OCI-LY7 (cell line): Measurements from ENCODE around the gene SPTBN2. TPM values are rescaled to one million over a fixed set of nuclear protein-coding genes. Genes with fewer than 3 reads are reported as not detected.

Source experiments
- BruUV-seq: library from RNA; stranded (reverse); fragments of 400-500 nt; replicated peaks from 2 replicates; lab custom pipeline; 2021; lab: Mats Ljungman, UMichigan
- CTCF ChIA-PET: fragments of 300-600 bp; sonication (Branson Sonifier 250); formaldehyde crosslinking; loops from one replicate; lab custom pipeline; 2022; ENCODE audit warnings: antibody characterized with exemption; ENCODE audit not compliant: unreplicated experiment; lab: Charles Lee
- POLR2A ChIA-PET: fragments of 300-600 bp; sonication (Branson Sonifier 250); formaldehyde crosslinking; loops from one replicate; lab custom pipeline; 2022; ENCODE audit warnings: antibody characterized with exemption; lab: Charles Lee
- DNase-seq: peaks from one replicate; pipeline ENCODE4 v3.0.0-alpha.2; 2015; ENCODE audit warnings: low spot score
- H2AFZ ChIP-seq: fragments of 200-600 bp; sonication (generic), shearing (Covaris generic); 2 replicates; pipeline ENCODE4 v1.6.1; 2014; ENCODE audit warnings: mild to moderate bottlenecking, antibody characterized with exemption, low read length, moderate library complexity
- H3K27ac ChIP-seq: fragments of 200-600 bp; sonication (generic); 2 replicates; pipeline ENCODE4 v1.5.1; 2014; ENCODE audit warnings: mixed run types, low read depth, mild to moderate bottlenecking, moderate library complexity, low read length, inconsistent platforms; ENCODE audit not compliant: poor library complexity, severe bottlenecking
- H3K36me3 ChIP-seq: fragments of 200-600 bp; sonication (generic); 2 replicates; pipeline ENCODE4 v1.6.1; 2014; ENCODE audit warnings: mild to moderate bottlenecking, antibody characterized with exemption, low read length, moderate library complexity, mixed read lengths; ENCODE audit not compliant: insufficient read depth
- H3K4me1 ChIP-seq: fragments of 200-600 bp; sonication (generic); 2 replicates; pipeline ENCODE4 v1.5.1; 2014; ENCODE audit warnings: mild to moderate bottlenecking, low read length; ENCODE audit not compliant: insufficient read depth, poor library complexity, severe bottlenecking
- H3K4me2 ChIP-seq: fragments of 200-600 bp; sonication (generic); 2 replicates; pipeline ENCODE4 v1.6.1; 2014; ENCODE audit warnings: mild to moderate bottlenecking, low read length
- H3K4me3 ChIP-seq: fragments of 200-600 bp; sonication (generic); 2 replicates; pipeline ENCODE4 v1.5.1; 2014; ENCODE audit warnings: mild to moderate bottlenecking, low read depth, low read length; ENCODE audit not compliant: poor library complexity, severe bottlenecking
- H3K79me2 ChIP-seq: fragments of 200-600 bp; sonication (generic); 2 replicates; pipeline ENCODE4 v1.6.1; 2016; ENCODE audit warnings: low read depth, mild to moderate bottlenecking, low read length, moderate library complexity, mixed read lengths; ENCODE audit not compliant: insufficient read depth
- H3K9me2 ChIP-seq: fragments of 200-600 bp; sonication (generic); 2 replicates; pipeline ENCODE4 v1.6.1; 2016; ENCODE audit warnings: mild to moderate bottlenecking, low read length, mixed read lengths; ENCODE audit not compliant: insufficient read depth
- H3K9me3 ChIP-seq: fragments of 200-600 bp; sonication (generic); 2 replicates; pipeline ENCODE4 v1.6.1; 2014; ENCODE audit warnings: mild to moderate bottlenecking, mixed run types, low read length, mixed read lengths
- H4K20me1 ChIP-seq: fragments of 200-600 bp; sonication (generic); 2 replicates; pipeline ENCODE4 v1.6.1; 2014; ENCODE audit warnings: mild to moderate bottlenecking, antibody characterized with exemption, low read length, moderate library complexity, mixed read lengths; ENCODE audit not compliant: insufficient read depth
- EZH2phosphoT487 ChIP-seq: fragments of 200-600 bp; sonication (generic); IDR thresholded peaks from 2 replicates; pipeline ENCODE4 v1.6.1; 2018; ENCODE audit warnings: low read depth, borderline replicate concordance, mild to moderate bottlenecking, mixed run types, antibody characterized with exemption, low read length, moderate library complexity, mixed read lengths
- intact Hi-C: fragments of 100-400 bp; cut with micrococcal nuclease; formaldehyde crosslinking; loops from one replicate; pipeline ENCODE4 v1.10.0; 2022; ENCODE audit not compliant: unreplicated experiment
- small RNA-seq: library from RNA; depleted of rRNA; stranded (forward); fragments of <200 nt; gene quantifications from one replicate; pipeline ENCODE3, GENCODE V24; 2014
- total RNA-seq, 2 experiments: library from RNA; depleted of rRNA in 1 of 2; stranded (reverse); fragments of >200 nt in 1 of 2; shearing (Covaris generic) in 1 of 2; gene quantifications; 2 replicates each; pipeline ENCODE4 v1.2.3, GENCODE V29; 2014 to 2022
- TF ChIP-seq, protein P1 (sequence below): fragments of 200-600 bp; sonication (generic); conservative IDR thresholded peaks from 2 replicates; pipeline ENCODE4 v1.5.1; 2014; ENCODE audit warnings: mild to moderate bottlenecking, antibody characterized with exemption, low read length, moderate library complexity, mixed read lengths

SPTBN2 gene
- total RNA-seq, 2 experiments from 2014 or later, result 16.2 to 25.2 TPM

DNA sequence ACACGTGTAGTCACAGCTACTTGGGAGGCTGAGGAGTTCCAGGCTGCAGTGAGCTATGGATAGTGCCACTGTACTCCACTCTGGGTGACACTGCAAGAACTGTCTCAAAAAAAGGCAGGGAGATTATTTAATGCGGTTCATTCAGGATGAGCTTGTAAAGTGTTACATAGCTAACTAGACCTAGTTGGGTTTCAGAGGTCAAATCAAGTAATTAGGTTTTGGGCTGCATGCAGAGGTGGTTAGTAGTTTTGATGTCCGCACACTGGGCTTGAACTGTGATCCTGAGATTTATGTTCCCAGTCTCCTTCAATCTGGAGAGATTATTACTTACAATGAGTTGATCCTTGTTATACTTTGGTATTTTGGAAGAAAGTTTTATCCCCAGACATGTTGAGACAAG, 92.6 kb downstream of the SPTBN2 start:
- POLR2A ChIA-PET, result interaction anchor here (0.8 to 2.8 kb wide), 2 partner anchors 24 to 38 kb away, joined by 3 to 9 read pairs; no protein-coding TSS in a partner anchor
- no TSS peak for BruUV-seq
- peaks cover 38% of the 10 kb centered on the region for H3K4me1 ChIP-seq

More for the DNA sequence above, 92.6 kb downstream of the SPTBN2 start:
- Histone ChIP-seq H3K36me3 (peaks cover 93% of the 10 kb centered on the region), H3K79me2 (peaks cover 95% of the 10 kb centered on the region), H3K4me2 (no peak overlapping the region), H4K20me1 (peaks cover 23% of the 10 kb centered on the region), H3K9me2 (no peaks in the 10 kb centered on the region), H3K9me3 (no peaks in the 10 kb centered on the region), H3K27ac (no peak overlapping the region), H3K4me3 (no peak overlapping the region), H2AFZ (no peak overlapping the region)
- no peak for TF ChIP-seq EZH2phosphoT487
- TF ChIP-seq, protein P1, sequence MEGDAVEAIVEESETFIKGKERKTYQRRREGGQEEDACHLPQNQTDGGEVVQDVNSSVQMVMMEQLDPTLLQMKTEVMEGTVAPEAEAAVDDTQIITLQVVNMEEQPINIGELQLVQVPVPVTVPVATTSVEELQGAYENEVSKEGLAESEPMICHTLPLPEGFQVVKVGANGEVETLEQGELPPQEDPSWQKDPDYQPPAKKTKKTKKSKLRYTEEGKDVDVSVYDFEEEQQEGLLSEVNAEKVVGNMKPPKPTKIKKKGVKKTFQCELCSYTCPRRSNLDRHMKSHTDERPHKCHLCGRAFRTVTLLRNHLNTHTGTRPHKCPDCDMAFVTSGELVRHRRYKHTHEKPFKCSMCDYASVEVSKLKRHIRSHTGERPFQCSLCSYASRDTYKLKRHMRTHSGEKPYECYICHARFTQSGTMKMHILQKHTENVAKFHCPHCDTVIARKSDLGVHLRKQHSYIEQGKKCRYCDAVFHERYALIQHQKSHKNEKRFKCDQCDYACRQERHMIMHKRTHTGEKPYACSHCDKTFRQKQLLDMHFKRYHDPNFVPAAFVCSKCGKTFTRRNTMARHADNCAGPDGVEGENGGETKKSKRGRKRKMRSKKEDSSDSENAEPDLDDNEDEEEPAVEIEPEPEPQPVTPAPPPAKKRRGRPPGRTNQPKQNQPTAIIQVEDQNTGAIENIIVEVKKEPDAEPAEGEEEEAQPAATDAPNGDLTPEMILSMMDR, result no peak
- DNase-seq, result no peak
- intact Hi-C loops, result loop anchor here (5.0 kb wide), 1 partner anchor 59 kb away; no protein-coding TSS in a partner anchor
- CTCF ChIA-PET, result interaction anchor here (1.0 kb wide), 1 partner anchor 9 kb away, joined by 3 read pairs; no protein-coding TSS in a partner anchor

Small RNAs within 50 kb of the gene (small RNA-seq; reads per million reads assigned to genes)
- gene RN7SL12P, result not detected

Other genes with a start within 250 kb of the SPTBN2 start
- gene DPP3, start 248.8 kb downstream of the SPTBN2 start, total RNA-seq (2014; rRNA removed; shearing (Covaris generic)), result 40.0 and 47.2 TPM in 2 replicates
- gene DPP3, start 248.8 kb downstream of the SPTBN2 start, total RNA-seq (2022), result 53.4 and 60.3 TPM in 2 replicates
- gene BBS1, start 218.6 kb downstream of the SPTBN2 start, total RNA-seq (2014; rRNA removed; shearing (Covaris generic)), result 8.7 and 14.7 TPM in 2 replicates
- 15.2 and 15.7 TPM in 2 replicates for gene BBS1, start 218.6 kb downstream of the SPTBN2 start, total RNA-seq (2022)
- 11.3 and 11.9 TPM in 2 replicates for gene ZDHHC24, start 183.2 kb downstream of the SPTBN2 start, total RNA-seq (2014; rRNA removed; shearing (Covaris generic))
- gene ZDHHC24, start 183.2 kb downstream of the SPTBN2 start, total RNA-seq (2022), result 33.3 and 35.1 TPM in 2 replicates
- not detected in 2 replicates for gene ACTN3, start 182.3 kb downstream of the SPTBN2 start, total RNA-seq (2014; rRNA removed; shearing (Covaris generic))
- 0.15 and 0.27 TPM in 2 replicates for gene ACTN3, start 182.3 kb downstream of the SPTBN2 start, total RNA-seq (2022)
- gene CTSF, start 160.6 kb downstream of the SPTBN2 start, total RNA-seq (2014; rRNA removed; shearing (Covaris generic)), result not detected in 2 replicates
- not detected in 2 replicates for gene CTSF, start 160.6 kb downstream of the SPTBN2 start, total RNA-seq (2022)
- 0.13 and 0.26 TPM in 2 replicates for gene CCDC87, start 136.2 kb downstream of the SPTBN2 start, total RNA-seq (2014; rRNA removed; shearing (Covaris generic))
- 0.17 and 0.36 TPM in 2 replicates for gene CCDC87, start 136.2 kb downstream of the SPTBN2 start, total RNA-seq (2022)
- gene CCS, start 136.0 kb downstream of the SPTBN2 start, total RNA-seq (2014; rRNA removed; shearing (Covaris generic)), result 31.7 and 32.6 TPM in 2 replicates
- 34.4 and 36.7 TPM in 2 replicates for gene CCS, start 136.0 kb downstream of the SPTBN2 start, total RNA-seq (2022)
- gene RBM14, start 112.6 kb downstream of the SPTBN2 start, total RNA-seq (2014; rRNA removed; shearing (Covaris generic)), result 65.8 and 94.6 TPM in 2 replicates
- 227 and 243 TPM in 2 replicates for gene RBM14, start 112.6 kb downstream of the SPTBN2 start, total RNA-seq (2022)
- 66.0 and 93.9 TPM in 2 replicates for gene RBM4, start 90.5 kb downstream of the SPTBN2 start, total RNA-seq (2014; rRNA removed; shearing (Covaris generic))
- gene RBM4, start 90.5 kb downstream of the SPTBN2 start, total RNA-seq (2022), result 139 and 140 TPM in 2 replicates
- 29.1 and 40.0 TPM in 2 replicates for gene RBM4B, start 51.3 kb downstream of the SPTBN2 start, total RNA-seq (2014; rRNA removed; shearing (Covaris generic))
- gene RBM4B, start 51.3 kb downstream of the SPTBN2 start, total RNA-seq (2022), result 38.3 and 39.4 TPM in 2 replicates
- gene RCE1, start 114.2 kb upstream of the SPTBN2 start, total RNA-seq (2014; rRNA removed; shearing (Covaris generic)), result 45.3 and 62.9 TPM in 2 replicates
- 31.6 and 34.9 TPM in 2 replicates for gene RCE1, start 114.2 kb upstream of the SPTBN2 start, total RNA-seq (2022)
- gene LRFN4, start 127.8 kb upstream of the SPTBN2 start, total RNA-seq (2014; rRNA removed; shearing (Covaris generic)), result 27.2 and 33.9 TPM in 2 replicates
- gene LRFN4, start 127.8 kb upstream of the SPTBN2 start, total RNA-seq (2022), result 34.9 and 38.6 TPM in 2 replicates
- gene PC, start 229.2 kb upstream of the SPTBN2 start, total RNA-seq (2014; rRNA removed; shearing (Covaris generic)), result 10.4 and 10.5 TPM in 2 replicates
- gene PC, start 229.2 kb upstream of the SPTBN2 start, total RNA-seq (2022), result 12.7 and 17.0 TPM in 2 replicates
- not detected in 2 replicates for gene C11orf86, start 246.1 kb upstream of the SPTBN2 start, total RNA-seq (2014; rRNA removed; shearing (Covaris generic))
- not detected in 2 replicates for gene C11orf86, start 246.1 kb upstream of the SPTBN2 start, total RNA-seq (2022)